UCSD-AML1 (cell line): ENCODE measurements around the gene RNF121.

Experiments used
- DNase-seq: peaks from one replicate; lab custom pipeline; 2025; ENCODE audit not compliant: unreplicated experiment; lab: John Stamatoyannopoulos, UW

RNF121 gene

GRCh38 chr11:71934213-71934612 is 5.4 kb downstream of the RNF121 start:
- DNase-seq: no peak

- no peak for DNase-seq
Measured at GRCh38 chr11:71935338-71935925, 6.6 kb downstream of the RNF121 start.

GRCh38 chr11:71936825-71937224 is 8.0 kb downstream of the RNF121 start:
- DNase-seq: no peak

GRCh38 chr11:71937826-71938225 is 9.0 kb downstream of the RNF121 start:
- no peak for DNase-seq

- no peak for DNase-seq
Measured at GRCh38 chr11:71940561-71941219, 11.8 kb downstream of the RNF121 start.

- no peak for DNase-seq
Measured at GRCh38 chr11:71946144-71946571, 17.3 kb downstream of the RNF121 start.

- DNase-seq: no peak
Measured at GRCh38 chr11:71947498-71947897, 18.7 kb downstream of the RNF121 start.

- DNase-seq: no peak
Measured at GRCh38 chr11:71948314-71949027, 19.6 kb downstream of the RNF121 start.

GRCh38 chr11:71949034-71949433 is 20.2 kb downstream of the RNF121 start:
- DNase-seq: no peak

- DNase-seq: no peak
Measured at GRCh38 chr11:71951741-71952310, 23.0 kb downstream of the RNF121 start.

- no peak for DNase-seq
Measured at GRCh38 chr11:71955898-71956456, 27.1 kb downstream of the RNF121 start.

GRCh38 chr11:71962428-71963038 is 33.7 kb downstream of the RNF121 start:
- no peak for DNase-seq

GRCh38 chr11:71963468-71963867 is 34.6 kb downstream of the RNF121 start:
- no peak for DNase-seq

- no peak for DNase-seq
Measured at GRCh38 chr11:71964641-71965040, 35.8 kb downstream of the RNF121 start.

- no peak for DNase-seq
Measured at GRCh38 chr11:71971680-71972079, 42.8 kb downstream of the RNF121 start.

GRCh38 chr11:71976551-71976950 is 47.7 kb downstream of the RNF121 start:
- no peak for DNase-seq

GRCh38 chr11:71977090-71977489 is 48.2 kb downstream of the RNF121 start:
- DNase-seq: no peak

GRCh38 chr11:71977743-71978418 is 49.0 kb downstream of the RNF121 start:
- peak; percentile 38 for DNase-seq

- no peak for DNase-seq
Measured at GRCh38 chr11:71979094-71979493, 50.2 kb downstream of the RNF121 start.

GRCh38 chr11:71979602-71980001 is 50.8 kb downstream of the RNF121 start:
- no peak for DNase-seq

GRCh38 chr11:71986131-71986530 is 57.3 kb downstream of the RNF121 start:
- DNase-seq: no peak
